HepG2 (cell line): Measurements from ENCODE around the gene ARL3. TPM values are rescaled to one million over a fixed set of nuclear protein-coding genes. Genes with fewer than 3 reads are reported as not detected.
A peak's percentile ranks its signal among the peaks of the same experiment; 100 is the strongest.

ENCODE experiments used
- BCL3 ChIP-seq: sonication (generic); formaldehyde crosslinking; IDR thresholded peaks from 2 replicates; pipeline ENCODE4 v1.5.1; 2020; ENCODE audit warnings: mild to moderate bottlenecking, missing genetic modification reagents, moderate library complexity
- CENPT ChIP-seq: sonication (generic); formaldehyde crosslinking; IDR thresholded peaks from 2 replicates; pipeline ENCODE4 v1.8.0; 2022; ENCODE audit warnings: low read depth, mild to moderate bottlenecking, moderate library complexity, missing genetic modification reagents
- MXI1 ChIP-seq: IDR thresholded peaks from 3 replicates; pipeline ENCODE4 v1.6.1; 2012; ENCODE audit warnings: low read depth, low read length, inconsistent platforms, borderline replicate concordance
- MZF1 ChIP-seq: sonication (generic); formaldehyde crosslinking; IDR thresholded peaks from 2 replicates; pipeline ENCODE4 v1.8.1; 2023; ENCODE audit warnings: mild to moderate bottlenecking, missing genetic modification reagents, borderline replicate concordance
- NFE2L2 ChIP-seq: fragments of 150-350 bp; IDR thresholded peaks from 2 replicates; pipeline ENCODE4 v1.6.1; 2014; ENCODE audit warnings: low read length
- PHF5A ChIP-seq: IDR thresholded peaks from one replicate; pipeline ENCODE4 v1.6.1; 2018; ENCODE audit warnings: low read depth, missing genetic modification reagents; ENCODE audit not compliant: unreplicated experiment
- PPARG ChIP-seq: conservative IDR thresholded peaks from 2 replicates; pipeline ENCODE4 v1.6.1; 2016; ENCODE audit warnings: missing biosample characterization, missing genetic modification reagents
- TCF12 ChIP-seq, 2 experiments: fragments of 450-650 bp in 1 of 2; sonication (generic) in 1 of 2; formaldehyde crosslinking in 1 of 2; IDR thresholded peaks; 2 replicates each; pipeline versions ENCODE4 v1.6.1 to v1.8.0; 2017 to 2022; ENCODE audit warnings: antibody characterized with exemption in 1 of 2, mild to moderate bottlenecking in 1 of 2, missing genetic modification reagents in 1 of 2, moderate library complexity in 1 of 2
- UBTF ChIP-seq: sonication (generic); formaldehyde crosslinking; IDR thresholded peaks from 2 replicates; pipeline ENCODE4 v1.4.0; 2020; ENCODE audit warnings: mild to moderate bottlenecking, missing genetic modification reagents
- ZBTB42 ChIP-seq: sonication (generic); formaldehyde crosslinking; IDR thresholded peaks from 2 replicates; pipeline ENCODE4 v1.5.0; 2020; ENCODE audit warnings: mild to moderate bottlenecking, missing genetic modification reagents
- ZNF180 ChIP-seq: sonication (generic); formaldehyde crosslinking; IDR thresholded peaks from 2 replicates; pipeline ENCODE4 v1.4.0; 2020; ENCODE audit warnings: low read depth, missing genetic modification reagents, borderline replicate concordance
- ZNF331 ChIP-seq: sonication (generic); formaldehyde crosslinking; IDR thresholded peaks from 2 replicates; pipeline ENCODE4 v1.4.0; 2020; ENCODE audit warnings: missing genetic modification reagents
- ZNF513 ChIP-seq: sonication (generic); formaldehyde crosslinking; conservative IDR thresholded peaks from 2 replicates; pipeline ENCODE4 v1.5.0; 2020; ENCODE audit warnings: missing genetic modification reagents
- ZNF878 ChIP-seq: sonication (generic); formaldehyde crosslinking; IDR thresholded peaks from 2 replicates; pipeline ENCODE4 v1.8.1; 2023; ENCODE audit warnings: mild to moderate bottlenecking, missing genetic modification reagents, moderate library complexity
- ZNF883 ChIP-seq: sonication (generic); formaldehyde crosslinking; IDR thresholded peaks from 2 replicates; pipeline ENCODE4 v1.5.1; 2020; ENCODE audit warnings: mild to moderate bottlenecking, missing genetic modification reagents; ENCODE audit errors: not compliant biosample characterization
- ZSCAN9 ChIP-seq: IDR thresholded peaks from 2 replicates; pipeline ENCODE4 v1.6.1; 2016; ENCODE audit warnings: borderline replicate concordance
- polyA plus RNA-seq, 8 experiments: library from polyadenylated mRNA; depleted of rRNA in 3 of 8; stranded (reverse) in 7 of 8; unstranded in 1 of 8; fragments of >200 nt; fragmentation: Illumina TruSeq in 4 of 8; extraction: Trizol in 4 of 8; gene quantifications; 2 replicates each; pipeline versions ENCODE4 v1.2.1 to v1.2.3, GENCODE V29; 2011 to 2016; ENCODE audit warnings: low read depth in 4 of 8, missing spikeins in 1 of 8, mixed read lengths in 1 of 8; ENCODE audit not compliant: insufficient read depth in 1 of 8
- total RNA-seq, 5 experiments: library from RNA; depleted of rRNA; stranded (reverse); fragments of >200 nt; fragmentation: Illumina TruSeq; extraction: Trizol; gene quantifications; 2 replicates each; pipeline ENCODE4 v1.2.3, GENCODE V29; 2016; ENCODE audit warnings: low read depth in 1 of 5
- TF ChIP-seq, protein P1 (sequence below): IDR thresholded peaks from 2 replicates; pipeline ENCODE4 v1.6.1; 2016; ENCODE audit warnings: mild to moderate bottlenecking

ARL3 gene
- total and polyA plus RNA-seq, 2 of the 13 experiments (the other 11 are each of a cell fraction or from before 2014, with no cell fraction given) = 5.2 to 6.6 TPM

- TF ChIP-seq UBTF (CRISPR knock-in tag) = no peak; the same call in 1 of the 2 replicates
- TF ChIP-seq PPARG (CRISPR knock-in tag) = 0 out of 2 replicates have a peak, but pooled peaks have one; percentile 14
- no peak for TF ChIP-seq PHF5A (CRISPR knock-in tag)
- no peak for TF ChIP-seq ZBTB42 (CRISPR knock-in tag)
- TF ChIP-seq CENPT (CRISPR knock-in tag) = no peak
- TF ChIP-seq, protein P1, sequence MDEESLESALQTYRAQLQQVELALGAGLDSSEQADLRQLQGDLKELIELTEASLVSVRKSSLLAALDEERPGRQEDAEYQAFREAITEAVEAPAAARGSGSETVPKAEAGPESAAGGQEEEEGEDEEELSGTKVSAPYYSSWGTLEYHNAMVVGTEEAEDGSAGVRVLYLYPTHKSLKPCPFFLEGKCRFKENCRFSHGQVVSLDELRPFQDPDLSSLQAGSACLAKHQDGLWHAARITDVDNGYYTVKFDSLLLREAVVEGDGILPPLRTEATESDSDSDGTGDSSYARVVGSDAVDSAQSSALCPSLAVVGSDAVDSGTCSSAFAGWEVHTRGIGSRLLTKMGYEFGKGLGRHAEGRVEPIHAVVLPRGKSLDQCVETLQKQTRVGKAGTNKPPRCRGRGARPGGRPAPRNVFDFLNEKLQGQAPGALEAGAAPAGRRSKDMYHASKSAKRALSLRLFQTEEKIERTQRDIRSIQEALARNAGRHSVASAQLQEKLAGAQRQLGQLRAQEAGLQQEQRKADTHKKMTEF (CRISPR knock-in tag) = no peak
- no peak for TF ChIP-seq ZSCAN9 (CRISPR knock-in tag)
- 0 out of 2 replicates have a peak, but pooled peaks have one; percentile 11 for TF ChIP-seq ZNF331 (CRISPR knock-in tag)
- no peak for TF ChIP-seq ZNF513 (CRISPR knock-in tag)
- no peak for TF ChIP-seq BCL3 (CRISPR knock-in tag)
- TF ChIP-seq ZNF878 (CRISPR knock-in tag) = peak; percentile 71; the same call in 1 of the 2 replicates
- no peak for TF ChIP-seq ZNF180 (CRISPR knock-in tag)
- no peak for TF ChIP-seq TCF12 (IDR thresholded peaks at IDR 0.05)
- TF ChIP-seq TCF12 (CRISPR knock-in tag; IDR thresholded peaks at IDR 0.05) = no peak
- no peak for TF ChIP-seq NFE2L2
- TF ChIP-seq ZNF883 = peak; percentile 88
- TF ChIP-seq MZF1 (CRISPR knock-in tag) = 0 out of 2 replicates have a peak, but pooled peaks have one; percentile 79
- TF ChIP-seq MXI1 = peak; percentile 48
Measured at GRCh38 chr10:102714621-102715455, 641 bp upstream of the ARL3 start, which contains the start of gene SFXN2 (continued).
